22Rv1 (cell line): ENCODE measurements around the gene KIF11.

Experiments
- ZFX ChIP-seq: fragments of 450-650 bp; IDR thresholded peaks from 2 replicates; pipeline ENCODE4 v1.6.1; 2017; ENCODE audit warnings: antibody characterized with exemption, borderline replicate concordance
- TF ChIP-seq, protein P1 (sequence below): fragments of 450-650 bp; IDR thresholded peaks from 2 replicates; pipeline ENCODE4 v1.5.1; 2017; ENCODE audit warnings: mild to moderate bottlenecking

DNA sequence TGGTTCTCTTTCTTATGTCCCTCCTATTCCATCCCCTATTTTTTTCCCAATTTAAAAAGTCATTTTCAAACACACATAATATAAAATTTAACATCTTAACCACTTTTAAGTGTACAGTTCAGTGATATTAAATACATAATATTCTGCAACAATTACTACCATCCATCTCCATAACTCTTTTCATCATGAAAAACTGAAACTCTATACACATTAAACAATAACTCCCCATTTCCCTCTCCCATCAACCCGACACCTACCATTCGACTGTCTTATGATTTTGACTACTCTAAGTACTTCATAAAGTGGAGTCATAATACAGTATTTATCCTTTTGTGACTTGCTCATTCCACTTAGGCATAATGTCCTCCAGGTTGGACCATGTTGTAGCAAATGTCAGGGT, 2.6 kb downstream of the KIF11 start:
- TF ChIP-seq, protein P1, sequence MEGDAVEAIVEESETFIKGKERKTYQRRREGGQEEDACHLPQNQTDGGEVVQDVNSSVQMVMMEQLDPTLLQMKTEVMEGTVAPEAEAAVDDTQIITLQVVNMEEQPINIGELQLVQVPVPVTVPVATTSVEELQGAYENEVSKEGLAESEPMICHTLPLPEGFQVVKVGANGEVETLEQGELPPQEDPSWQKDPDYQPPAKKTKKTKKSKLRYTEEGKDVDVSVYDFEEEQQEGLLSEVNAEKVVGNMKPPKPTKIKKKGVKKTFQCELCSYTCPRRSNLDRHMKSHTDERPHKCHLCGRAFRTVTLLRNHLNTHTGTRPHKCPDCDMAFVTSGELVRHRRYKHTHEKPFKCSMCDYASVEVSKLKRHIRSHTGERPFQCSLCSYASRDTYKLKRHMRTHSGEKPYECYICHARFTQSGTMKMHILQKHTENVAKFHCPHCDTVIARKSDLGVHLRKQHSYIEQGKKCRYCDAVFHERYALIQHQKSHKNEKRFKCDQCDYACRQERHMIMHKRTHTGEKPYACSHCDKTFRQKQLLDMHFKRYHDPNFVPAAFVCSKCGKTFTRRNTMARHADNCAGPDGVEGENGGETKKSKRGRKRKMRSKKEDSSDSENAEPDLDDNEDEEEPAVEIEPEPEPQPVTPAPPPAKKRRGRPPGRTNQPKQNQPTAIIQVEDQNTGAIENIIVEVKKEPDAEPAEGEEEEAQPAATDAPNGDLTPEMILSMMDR, result no peak
- TF ChIP-seq ZFX, result no peak
